NCI-H510A treated with DMSO at 0.1 percent for 48 hours (cell line): ENCODE measurements around the gene GHR.
"Not testable (repeated sequence)": the region's sequence is repeated elsewhere in the genome, so short reads cannot be mapped to it uniquely, and the experiment has no call there.

ENCODE experiments used
- DNase-seq: peaks from one replicate; lab custom pipeline; 2025; lab: John Stamatoyannopoulos, UW

GHR gene

GRCh38 chr5:42645138-42645537 lies 221.9 kb downstream of the GHR start:
- DNase-seq: no peak

DNA sequence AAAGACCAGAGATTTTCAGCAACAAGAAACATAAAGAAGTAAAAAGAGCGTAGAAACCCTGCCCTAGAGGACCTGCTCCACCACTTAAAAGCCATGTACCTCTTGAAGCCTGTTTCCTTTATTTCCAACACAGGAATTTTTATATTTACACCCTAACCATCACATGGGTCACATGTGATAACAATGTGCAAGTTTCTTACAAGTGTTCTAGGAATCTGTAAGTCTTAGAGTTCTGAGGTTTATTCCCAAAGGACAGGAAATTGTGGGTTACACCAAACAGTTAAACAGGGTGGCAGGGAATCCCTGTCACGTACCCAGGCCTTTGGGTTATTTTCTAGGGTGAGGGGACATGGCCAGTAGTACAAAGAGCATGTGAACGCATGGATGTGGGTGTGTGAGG lies 224.8 kb downstream of the GHR start:
- DNase-seq: no peak

DNA sequence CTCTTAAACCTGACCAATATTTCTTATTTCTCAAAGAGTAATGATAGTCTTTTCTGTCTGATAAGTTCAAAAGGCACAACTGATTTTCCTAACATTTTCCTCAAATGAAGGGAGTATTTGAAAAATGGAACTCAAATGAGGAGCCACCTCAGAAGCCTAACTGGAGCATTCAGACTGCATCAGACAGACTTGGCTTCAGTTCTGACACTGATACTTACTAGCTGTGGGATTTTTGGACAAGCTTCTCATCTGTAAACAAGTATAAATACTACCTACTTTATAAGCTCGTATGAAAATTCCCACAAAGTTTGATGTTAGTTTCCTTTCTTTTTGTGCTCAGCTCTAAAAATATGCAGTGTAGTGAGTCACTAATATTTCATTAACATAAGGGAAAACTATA lies 225.7 kb downstream of the GHR start:
- DNase-seq: no peak

- DNase-seq: no peak
Measured at GRCh38 chr5:42650084-42650483, 226.8 kb downstream of the GHR start.

- DNase-seq: no peak
Measured at GRCh38 chr5:42653705-42654104, 230.5 kb downstream of the GHR start.

GRCh38 chr5:42654645-42655044 lies 231.4 kb downstream of the GHR start:
- no peak for DNase-seq

DNA sequence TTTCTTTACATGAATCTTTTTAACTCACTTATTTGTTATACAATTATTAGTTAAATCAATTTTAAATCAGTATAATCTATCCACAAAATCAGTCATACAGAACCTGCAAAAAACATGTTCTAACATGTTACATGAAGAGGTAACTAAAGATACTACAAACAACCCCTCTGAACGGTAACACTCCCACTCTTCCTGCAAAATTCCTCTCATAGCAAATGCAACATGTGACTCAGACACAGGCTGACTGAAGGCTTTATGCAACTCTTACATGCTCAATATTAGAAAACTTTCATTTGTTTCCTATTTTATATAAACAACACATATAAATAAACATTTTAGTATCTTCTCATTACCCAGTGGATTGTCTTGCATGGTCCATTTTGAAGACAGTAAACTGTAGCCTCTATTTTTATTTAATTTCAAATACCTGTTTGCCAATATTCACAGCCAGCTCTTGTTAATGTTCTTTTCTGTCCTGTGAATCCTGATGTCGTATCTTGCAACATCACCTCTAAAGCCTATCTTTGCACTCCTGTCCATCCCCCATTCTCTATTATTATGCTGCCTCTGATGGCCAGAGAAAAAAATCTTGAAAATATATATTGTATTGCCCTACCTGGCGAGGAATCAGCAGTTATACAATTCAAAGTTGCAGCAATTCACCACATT lies 232.9 kb downstream of the GHR start:
- DNase-seq: no peak

GRCh38 chr5:42656651-42657015 lies 233.4 kb downstream of the GHR start:
- no peak for DNase-seq

GRCh38 chr5:42659869-42660268 lies 236.6 kb downstream of the GHR start:
- not testable (repeated sequence) for DNase-seq

DNA sequence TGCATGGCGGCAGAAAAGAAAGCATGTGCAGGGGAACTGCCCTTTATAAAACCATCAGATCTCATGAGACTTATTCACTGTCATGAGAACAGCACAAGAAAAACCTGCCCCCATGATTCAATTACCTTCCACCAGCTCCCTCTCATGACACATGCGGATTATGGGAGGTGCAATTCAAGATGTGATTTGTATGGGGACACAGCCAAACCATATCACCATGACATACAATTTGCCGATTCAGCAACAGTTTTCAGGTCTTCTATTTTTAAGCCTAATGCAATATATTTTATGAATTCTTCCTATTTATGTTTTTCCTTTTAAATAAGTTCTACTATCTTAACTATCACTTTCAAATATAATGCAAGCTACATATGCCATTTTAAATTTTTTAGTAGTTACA lies 242.6 kb downstream of the GHR start:
- no peak for DNase-seq

- no peak for DNase-seq
Measured at GRCh38 chr5:42666869-42667268, 243.6 kb downstream of the GHR start.

- DNase-seq: no peak
Measured at GRCh38 chr5:42668254-42668653, 245.0 kb downstream of the GHR start.

DNA sequence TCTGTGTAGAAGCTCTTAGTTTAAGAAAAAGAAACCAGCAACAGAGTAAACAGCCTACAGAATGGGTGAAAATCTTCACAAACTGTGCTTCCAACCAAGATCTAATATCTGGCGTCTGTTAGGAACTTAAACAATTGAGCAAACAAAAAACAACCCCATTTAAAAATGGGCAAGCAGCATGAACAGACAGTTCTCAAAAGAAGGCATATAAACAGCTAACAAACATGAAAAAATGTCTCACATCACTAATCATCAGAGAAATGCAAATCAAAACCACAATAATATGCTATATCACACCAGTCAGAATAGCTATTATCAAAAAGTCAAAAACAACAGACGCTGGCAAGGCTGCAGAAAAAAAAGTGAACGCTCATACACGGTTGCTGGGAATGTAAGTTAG lies 249.7 kb downstream of the GHR start:
- DNase-seq: no peak

DNA sequence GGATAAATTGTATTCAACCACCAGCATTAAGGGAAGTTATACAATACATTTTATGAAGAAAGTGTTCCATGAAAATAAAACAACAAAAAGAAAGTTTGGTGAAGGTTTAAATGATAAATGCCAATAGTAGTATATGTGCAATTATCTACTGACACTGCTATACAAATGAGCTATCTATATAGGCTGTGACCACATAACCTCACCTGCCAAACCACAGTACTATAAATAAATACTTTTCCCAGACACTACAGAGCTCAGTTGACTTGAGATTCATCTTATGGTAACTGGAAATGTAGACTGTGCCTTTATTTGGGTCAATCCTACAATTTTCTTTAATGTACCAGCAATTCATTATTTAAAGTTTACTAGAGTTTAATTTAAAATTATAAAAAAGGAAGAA lies 252.4 kb downstream of the GHR start:
- no peak for DNase-seq

- DNase-seq: no peak
Measured at GRCh38 chr5:42676362-42676761, 253.1 kb downstream of the GHR start.

GRCh38 chr5:42677156-42677842 lies 254.1 kb downstream of the GHR start:
- no peak for DNase-seq

- DNase-seq: no peak
Measured at GRCh38 chr5:42680046-42680445, 256.8 kb downstream of the GHR start.

GRCh38 chr5:42685078-42685477 lies 261.8 kb downstream of the GHR start:
- not testable (repeated sequence) for DNase-seq

DNA sequence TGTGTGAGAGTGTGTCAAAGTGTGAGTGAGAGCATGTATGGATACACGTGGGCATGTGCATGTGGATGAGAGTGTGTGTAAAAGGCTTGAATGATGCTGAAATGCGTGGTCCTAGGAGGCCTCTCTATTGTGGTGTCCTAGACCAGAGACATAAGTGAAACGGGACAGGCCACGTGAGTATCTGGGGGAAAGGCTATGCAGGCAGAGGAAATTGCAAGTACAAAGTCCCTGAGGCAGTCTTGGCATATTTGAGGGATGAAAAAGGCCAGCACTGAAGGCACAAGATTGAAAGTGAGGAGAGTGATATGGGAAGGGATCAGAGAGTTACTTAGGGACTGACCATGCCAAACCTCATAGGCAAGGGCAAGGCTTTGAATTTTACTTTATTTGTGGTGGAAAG lies 266.2 kb downstream of the GHR start:
- DNase-seq: no peak

DNA sequence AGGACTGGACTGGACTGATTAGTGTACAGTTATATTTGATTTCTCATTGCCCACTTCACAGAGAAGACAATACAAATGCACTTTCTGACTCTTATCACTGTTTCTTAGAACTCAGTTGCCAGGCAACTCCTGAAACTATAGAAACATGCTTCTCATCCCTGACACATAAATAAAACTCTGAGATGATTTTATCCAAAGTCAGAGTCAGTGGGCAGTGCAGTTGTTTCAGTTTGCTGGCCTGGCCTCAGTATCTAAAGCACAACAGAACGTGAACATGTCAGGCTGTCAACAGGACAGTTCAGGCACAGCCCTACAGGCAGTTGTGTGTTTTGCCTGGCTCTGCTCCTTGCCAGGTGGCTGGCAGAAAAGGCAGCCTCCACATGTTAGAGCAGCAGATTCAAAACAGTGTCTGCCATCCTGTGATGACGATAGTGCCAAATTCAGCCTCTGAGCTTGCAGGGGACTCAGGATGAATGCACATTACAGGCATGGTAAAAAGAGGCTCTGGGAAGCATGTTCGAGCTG lies 268.2 kb downstream of the GHR start:
- DNase-seq: no peak

- no peak for DNase-seq
Measured at GRCh38 chr5:42701351-42702059, 278.3 kb downstream of the GHR start.

GRCh38 chr5:42703238-42703637 lies 280.0 kb downstream of the GHR start:
- DNase-seq: no peak

DNA sequence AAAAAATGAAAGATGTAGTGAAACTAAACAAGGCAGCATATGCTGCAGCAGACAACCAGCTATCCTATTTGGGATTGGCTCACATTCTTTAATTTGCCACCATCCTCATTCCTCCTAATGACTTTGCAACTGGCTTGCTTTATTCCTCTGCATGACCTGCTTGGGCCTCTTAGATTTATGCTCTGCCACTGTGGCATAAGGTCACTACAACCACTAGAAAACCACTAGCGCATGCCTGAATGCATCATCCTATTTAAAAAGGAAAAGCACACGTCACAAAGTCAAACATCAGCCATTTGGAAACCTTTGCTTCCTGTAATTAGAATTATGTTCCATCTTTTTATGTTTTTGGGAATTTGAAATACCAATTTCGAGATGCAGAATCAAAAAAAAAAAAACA lies 292.5 kb downstream of the GHR start:
- no peak for DNase-seq
